Ovary (tissue), 9 donors: ENCODE results near the gene HTRA1. TPM values are rescaled to one million over a fixed set of nuclear protein-coding genes. Genes with fewer than 3 reads are reported as not detected.

Experiments used
- DNase-seq, 5 donors: peaks; one replicate each; pipeline ENCODE4 v3.0.0-alpha.2; 2019 to 2020
- H3K27ac ChIP-seq, 2 donors: fragments of 200-600 bp; one replicate each; pipeline versions ENCODE4 v1.5.1 to v1.8.0; 2019 to 2022
- H3K27me3 ChIP-seq: fragments of 200-600 bp; one replicate; pipeline ENCODE4 v1.8.0; 2022
- H3K36me3 ChIP-seq: fragments of 200-600 bp; sonication (generic); one replicate; pipeline ENCODE4 v1.5.1; 2019
- H3K4me1 ChIP-seq: one replicate; pipeline ENCODE4 v1.8.1; 2013; ENCODE audit warnings: mild to moderate bottlenecking, moderate library complexity; ENCODE audit not compliant: insufficient read depth
- H3K4me3 ChIP-seq: fragments of 200-600 bp; sonication (generic); one replicate; pipeline ENCODE4 v1.5.1; 2017
- H3K9me3 ChIP-seq, 2 donors: fragments of 200-600 bp in 1 of 2; sonication (generic) in 1 of 2; one replicate each; pipeline versions ENCODE4 v1.5.1 to v1.8.1; 2013 to 2019; ENCODE audit warnings: mild to moderate bottlenecking in 1 of 2, moderate library complexity in 1 of 2
- EP300 ChIP-seq: sonication (generic); formaldehyde crosslinking; IDR thresholded peaks from one replicate; pipeline ENCODE4 v1.6.1; 2017; ENCODE audit warnings: antibody characterized with exemption
- POLR2A ChIP-seq: fragments of 450-650 bp; IDR thresholded peaks from one replicate; pipeline ENCODE4 v1.6.1; 2017; ENCODE audit warnings: antibody characterized with exemption, mild to moderate bottlenecking, moderate library complexity
- WGBS, 3 donors: extraction: QIAGEN DNeasy Blood & Tissue Kit in 1 of 3; methylation state at CpG; one replicate each; pipeline versions ENCODE4 v1.1.5 to v1.1.7; 2013 to 2017; 5-methylcytosine and 5-hydroxymethylcytosine counted together
- intact Hi-C, 4 donors: fragments of 100-400 bp; cut with DNase I; formaldehyde crosslinking; loops; one replicate each; pipeline versions ENCODE4 v1.11.0 to v1.15.1; 2022 to 2023
- polyA plus RNA-seq, 2 donors: library from polyadenylated mRNA; stranded (reverse); fragments of 200-250 nt in 1 of 2; fragments of 350-450 nt in 1 of 2; fragmentation: Illumina TruSeq in 1 of 2; extraction: RNeasy Lipid Tissue Mini Kit (QIAGEN cat#74804) in 1 of 2; gene quantifications; one replicate each; pipeline ENCODE4 v1.2.3, GENCODE V29; 2013 to 2014
- total RNA-seq, 7 donors: library from RNA; depleted of rRNA in 2 of 7; stranded (reverse); fragments of >200 nt in 2 of 7; fragmentation: NEBNext Ultra II Directional in 3 of 7; extraction: Animal tissue kit (Norgen Biotek cat#: 25700) in 3 of 7; gene quantifications; one replicate each; pipeline versions ENCODE4 v1.1.0 to v1.2.4, GENCODE V29; 2016 to 2023
- TF ChIP-seq, protein P1 (sequence below), 3 donors: fragments of 450-650 bp in 2 of 3; fragments of 200-600 bp in 1 of 3; IDR thresholded peaks; one replicate each; pipeline versions ENCODE4 v1.5.1 to v1.8.0; 2016 to 2022; ENCODE audit warnings: antibody characterized with exemption in 3 of 3, mild to moderate bottlenecking in 1 of 3
- donor health status: DM: no; HTN: no; CAD: no; lungs with moderate emphysema.
- donor health status: DM: no; HTN: no; CAD: no.
- donor health status: Bipolar disorder and iron deficiency.
- donor health status: DM: yes; HTN: yes; CAD: no.
- donor health status: DM: no; HTN: no; CAD: no.
- donor health status: DM: yes; HTN: yes; CAD: no.

HTRA1 gene
- total and polyA plus RNA-seq, 9 donors: 194 to 947 (median 356) TPM

DNA sequence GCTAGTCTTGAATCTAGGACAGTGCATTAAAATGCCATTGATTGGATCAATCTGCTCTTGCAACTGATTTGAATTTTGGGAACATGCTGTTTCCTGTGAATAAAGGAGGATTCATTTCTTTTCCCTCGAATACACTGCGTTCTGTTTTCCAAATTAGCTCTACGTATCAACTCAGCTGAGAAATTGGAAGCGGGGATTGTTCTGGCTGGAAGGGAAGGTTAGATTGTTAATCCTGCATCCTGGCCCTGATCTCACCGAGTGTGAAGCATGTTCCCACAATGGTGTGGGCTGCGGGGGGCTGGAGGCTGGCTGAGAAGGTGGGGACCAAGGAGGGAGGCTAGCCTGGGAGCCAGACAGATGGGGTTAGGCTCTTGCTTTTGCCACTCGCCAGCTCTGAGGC lies 17.6 kb downstream of the HTRA1 start:
- DNase-seq: no peak

DNA sequence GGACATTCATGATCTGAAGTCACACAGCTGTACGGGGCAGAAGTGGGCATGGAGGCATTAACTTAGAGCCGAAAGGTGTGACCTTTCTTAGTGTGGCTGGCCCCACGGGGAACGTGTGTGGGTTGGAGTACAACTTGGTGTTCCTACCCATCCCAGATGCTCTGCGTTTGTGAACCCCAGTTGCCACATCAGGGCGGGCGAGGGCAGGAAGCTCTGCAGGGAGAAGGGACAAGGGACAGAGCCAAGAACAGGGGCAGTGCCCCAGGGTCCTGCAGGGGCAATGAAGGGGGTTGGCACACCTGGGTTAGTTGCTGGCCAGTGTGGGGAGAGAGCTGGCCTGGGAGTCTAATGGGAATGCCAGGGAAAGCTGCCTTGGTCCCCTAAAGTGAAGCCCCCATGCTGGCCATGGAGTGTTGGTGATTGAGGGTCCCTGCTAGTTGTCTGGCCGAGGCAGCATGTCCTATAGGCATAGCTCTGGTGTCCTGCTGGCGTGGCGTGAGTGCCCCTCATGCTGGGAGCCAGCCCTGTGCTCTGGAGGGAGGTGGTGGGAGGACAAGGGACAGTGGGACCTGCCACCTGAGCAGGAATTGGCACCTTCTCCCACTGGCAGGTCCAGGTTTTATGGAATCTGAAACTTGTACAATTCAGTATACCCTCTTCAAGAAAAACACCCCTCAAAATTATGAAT lies 18.9 kb downstream of the HTRA1 start:
- H3K4me1 ChIP-seq: peaks cover 16% of the 10 kb centered on the region
- no peaks in the 10 kb centered on the region for H3K27me3 ChIP-seq
- H3K36me3 ChIP-seq: no peaks in the 10 kb centered on the region
- no peak for DNase-seq
- H3K9me3 ChIP-seq: no peaks in the 10 kb centered on the region
- H3K4me3 ChIP-seq: no peak overlapping the region
- intact Hi-C loops: no loop called here
- H3K27ac ChIP-seq: no peak overlapping the region
- TF ChIP-seq, protein P1, sequence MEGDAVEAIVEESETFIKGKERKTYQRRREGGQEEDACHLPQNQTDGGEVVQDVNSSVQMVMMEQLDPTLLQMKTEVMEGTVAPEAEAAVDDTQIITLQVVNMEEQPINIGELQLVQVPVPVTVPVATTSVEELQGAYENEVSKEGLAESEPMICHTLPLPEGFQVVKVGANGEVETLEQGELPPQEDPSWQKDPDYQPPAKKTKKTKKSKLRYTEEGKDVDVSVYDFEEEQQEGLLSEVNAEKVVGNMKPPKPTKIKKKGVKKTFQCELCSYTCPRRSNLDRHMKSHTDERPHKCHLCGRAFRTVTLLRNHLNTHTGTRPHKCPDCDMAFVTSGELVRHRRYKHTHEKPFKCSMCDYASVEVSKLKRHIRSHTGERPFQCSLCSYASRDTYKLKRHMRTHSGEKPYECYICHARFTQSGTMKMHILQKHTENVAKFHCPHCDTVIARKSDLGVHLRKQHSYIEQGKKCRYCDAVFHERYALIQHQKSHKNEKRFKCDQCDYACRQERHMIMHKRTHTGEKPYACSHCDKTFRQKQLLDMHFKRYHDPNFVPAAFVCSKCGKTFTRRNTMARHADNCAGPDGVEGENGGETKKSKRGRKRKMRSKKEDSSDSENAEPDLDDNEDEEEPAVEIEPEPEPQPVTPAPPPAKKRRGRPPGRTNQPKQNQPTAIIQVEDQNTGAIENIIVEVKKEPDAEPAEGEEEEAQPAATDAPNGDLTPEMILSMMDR (IDR thresholded peaks at IDR 0.05): no peak
- TF ChIP-seq POLR2A (no peak), EP300 (no peak)
- WGBS, 3 donors: 92 to 96% (median 92%) methylated on average over 10 of the region's 10 CpGs

More for the DNA sequence above, 17.6 kb downstream of the HTRA1 start:
- H3K9me3 ChIP-seq: no peaks in the 10 kb centered on the region
- H3K27me3 ChIP-seq: no peaks in the 10 kb centered on the region
- no peaks in the 10 kb centered on the region for H3K36me3 ChIP-seq
- H3K27ac ChIP-seq: no peak overlapping the region
- H3K4me3 ChIP-seq: no peak overlapping the region
- WGBS, 3 donors: 63 to 89% (median 85%) methylated on average over 7 of the region's 7 CpGs
- H3K4me1 ChIP-seq: peaks cover 16% of the 10 kb centered on the region
- intact Hi-C loops: no loop called here
- TF ChIP-seq, protein P1 (IDR thresholded peaks at IDR 0.05): no peak
- TF ChIP-seq EP300 (no peak), POLR2A (no peak)

DNA sequence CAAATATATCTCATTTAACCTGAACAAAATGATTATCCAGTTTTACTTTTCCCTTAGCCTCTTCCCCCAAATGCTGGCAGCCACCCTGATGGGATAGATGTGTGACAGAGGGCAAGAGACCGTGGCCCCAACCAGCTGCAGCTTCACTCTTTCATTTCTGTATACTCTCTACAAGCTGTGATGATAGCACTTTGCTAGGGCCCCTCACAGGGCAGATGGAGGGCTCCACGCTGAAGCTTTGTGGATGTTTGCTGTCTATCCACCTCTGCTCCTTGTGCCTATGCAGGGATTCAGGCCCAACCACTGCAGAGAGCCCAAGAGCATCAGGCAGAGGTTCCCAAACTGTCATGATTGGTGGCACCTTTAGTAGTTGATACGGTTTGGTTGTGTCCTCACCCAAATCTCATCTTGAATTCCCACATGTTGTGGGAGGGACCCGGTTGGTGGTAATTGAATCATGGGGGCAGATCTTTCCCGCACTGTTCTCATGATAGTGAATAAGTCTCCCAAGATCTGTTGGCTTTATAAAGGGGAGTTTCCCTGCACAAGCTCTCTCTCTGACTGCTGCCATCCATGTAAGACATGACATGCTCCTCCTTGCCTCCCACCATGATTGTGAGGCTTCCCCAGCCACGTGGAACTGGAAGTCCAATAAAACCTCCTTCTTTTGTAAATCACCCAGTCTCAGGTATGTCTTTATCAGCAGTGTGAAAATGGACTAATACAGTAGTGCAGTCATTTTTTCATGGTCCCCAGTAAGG lies 20.1 kb downstream of the HTRA1 start:
- H3K4me1 ChIP-seq: peaks cover 21% of the 10 kb centered on the region
- 91 to 93% (median 91%) methylated on average over 6 of the region's 6 CpGs for WGBS, 3 donors
- no peak for TF ChIP-seq POLR2A
- TF ChIP-seq EP300: no peak
- TF ChIP-seq, protein P1 (IDR thresholded peaks at IDR 0.05): no peak
- no peak overlapping the region for H3K27ac ChIP-seq
- H3K4me3 ChIP-seq: no peak overlapping the region
- DNase-seq: no peak
- no peaks in the 10 kb centered on the region for H3K27me3 ChIP-seq
- H3K9me3 ChIP-seq: no peaks in the 10 kb centered on the region
- intact Hi-C loops: no loop called here
- H3K36me3 ChIP-seq: no peaks in the 10 kb centered on the region

DNA sequence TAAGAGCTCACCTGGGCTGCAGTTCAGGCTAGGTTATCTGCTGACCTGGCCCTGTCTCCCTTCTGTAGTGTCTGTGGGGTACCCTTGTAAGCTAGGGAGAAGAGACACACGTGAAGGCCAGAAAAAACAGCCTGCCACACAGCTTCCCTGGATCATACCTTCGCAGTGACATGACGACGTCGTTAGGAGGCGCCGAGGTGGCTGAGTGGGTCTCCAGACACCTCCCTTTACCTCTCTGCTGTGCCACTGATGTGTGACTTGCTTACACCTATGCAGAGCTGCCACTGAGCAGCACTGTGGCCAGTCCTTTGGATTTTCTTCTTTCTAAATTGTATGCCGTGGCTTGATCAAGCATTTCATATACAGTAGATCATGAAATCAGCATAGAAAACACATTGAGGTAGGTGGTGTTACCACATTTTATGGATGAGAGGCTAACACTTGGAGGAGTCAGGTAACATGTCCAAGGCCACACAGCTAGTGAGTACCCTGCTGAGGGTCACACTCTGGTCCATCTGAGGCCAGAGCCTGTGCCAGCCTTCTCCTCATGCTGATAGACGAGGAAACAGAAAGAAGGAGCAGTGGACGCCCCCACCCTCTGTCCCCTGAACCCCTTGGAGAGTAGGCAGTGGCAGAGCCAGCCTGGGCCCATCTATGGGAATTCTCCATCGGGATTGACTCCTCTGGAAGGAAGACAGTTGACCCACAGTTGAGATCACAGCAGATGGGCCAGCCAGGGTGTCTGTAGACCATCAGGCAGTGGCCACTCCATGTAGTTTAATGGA lies 23.1 kb downstream of the HTRA1 start:
- WGBS, 3 donors: 94 to 95% (median 95%) methylated on average over 11 of the region's 11 CpGs
- H3K27me3 ChIP-seq: no peaks in the 10 kb centered on the region
- intact Hi-C loops: no loop called here
- H3K4me3 ChIP-seq: no peak overlapping the region
- peak in 1 of 5 donors; percentile 5 for DNase-seq
- no peaks in the 10 kb centered on the region for H3K9me3 ChIP-seq
- H3K36me3 ChIP-seq: no peaks in the 10 kb centered on the region
- peaks cover 22% of the 10 kb centered on the region for H3K4me1 ChIP-seq
- no peak overlapping the region for H3K27ac ChIP-seq
- TF ChIP-seq, protein P1 (IDR thresholded peaks at IDR 0.05): no peak
- TF ChIP-seq EP300 (no peak), POLR2A (no peak)
